ENCODE results near the gene SGCA. TPM values are rescaled to one million over a fixed set of nuclear protein-coding genes. Genes with fewer than 3 reads are reported as not detected.

SGCA gene
- total and polyA plus RNA-seq, 2 experiments from 2014 or later, result 0.19 TPM; not detected in 1

GRCh38 chr17:50141026-50141744 lies 24.6 kb upstream of the SGCA start (continued):
- TF ChIP-seq REST (IDR thresholded peaks at IDR 0.05; ENCODE audit: unreplicated experiment) (no peak), CTCF (conservative IDR thresholded peaks at IDR 0.05; ENCODE audit: low read depth in 2 of 2) (no peak), ZNF331 (CRISPR knock-in tag; IDR thresholded peaks at IDR 0.05; ENCODE audit: low read depth) (no peak), STAT1 (IDR thresholded peaks at IDR 0.05; ENCODE audit: unreplicated experiment) (no peak), EZH2 (IDR thresholded peaks at IDR 0.05; ENCODE audit: low read depth, unreplicated experiment) (no peak), CREB1 (CRISPR knock-in tag; IDR thresholded peaks at IDR 0.05; ENCODE audit: low read depth) (no peak), EZH2phosphoT487 (IDR thresholded peaks at IDR 0.05; ENCODE audit: unreplicated experiment) (no peak), POLR2AphosphoS5 (IDR thresholded peaks at IDR 0.05; ENCODE audit: low read depth) (no peak), NANOG (IDR thresholded peaks at IDR 0.05; ENCODE audit: borderline replicate concordance) (no peak)

- peaks cover 5% of the 10 kb centered on the region for H3K4me1 ChIP-seq (ENCODE audit: insufficient read depth)
- DNase-seq (ENCODE audit: low spot score), result no peak
- no peak overlapping the region for H3K4me2 ChIP-seq
- Mint-ChIP-seq H3K27ac (no peak overlapping the region), H3K9me3 (no peaks in the 10 kb centered on the region), H3K27me3 (ENCODE audit: insufficient read depth, low read depth, poor library complexity) (peaks cover 24% of the 10 kb centered on the region), H3K36me3 (ENCODE audit: low read depth) (peaks cover 49% of the 10 kb centered on the region), H3K4me1 (peaks cover 22% of the 10 kb centered on the region), H3K4me3 (no peak overlapping the region)
- no peaks in the 10 kb centered on the region for H3F3A ChIP-seq (replicated peaks; ENCODE audit: low read depth)
- no peak overlapping the region for H2AFZ ChIP-seq
- no peaks in the 10 kb centered on the region for H4K20me1 ChIP-seq (replicated peaks; ENCODE audit: insufficient read depth)
- no peaks in the 10 kb centered on the region for H3K9me2 ChIP-seq (ENCODE audit: insufficient read depth)
- ATAC-seq, result no peak
- H3K36me3 ChIP-seq (ENCODE audit: insufficient read depth), result no peaks in the 10 kb centered on the region; the same call in 1 of the 2 replicates
- no peaks in the 10 kb centered on the region for H3K79me2 ChIP-seq (replicated peaks; ENCODE audit: insufficient read depth)
- H3K27ac ChIP-seq (ENCODE audit: low read depth), result no peak overlapping the region
- H3K27me3 ChIP-seq (ENCODE audit: insufficient read depth), result no peaks in the 10 kb centered on the region
- H3K4me3 ChIP-seq, result no peak overlapping the region
- TF ChIP-seq STAT1 (IDR thresholded peaks at IDR 0.05; ENCODE audit: unreplicated experiment), result no peak
- TF ChIP-seq REST (IDR thresholded peaks at IDR 0.05; ENCODE audit: unreplicated experiment), result no peak
Measured at GRCh38 chr17:50141745-50142110, 24.1 kb upstream of the SGCA start.

All from GM23338 (cell line).